Ectodermal cell (in vitro differentiated cells): Measurements from ENCODE around the gene SEMA3F.

Experiments
- H3K27ac ChIP-seq: 2 replicates; pipeline ENCODE4 v1.7.0; 2013; ENCODE audit warnings: mild to moderate bottlenecking, low read depth, low read length; ENCODE audit not compliant: insufficient read depth, poor library complexity, severe bottlenecking
- H3K27me3 ChIP-seq: 2 replicates; pipeline ENCODE4 v1.7.0; 2013; ENCODE audit warnings: mild to moderate bottlenecking, low read length; ENCODE audit not compliant: insufficient read depth, control insufficient read depth, poor library complexity, severe bottlenecking
- H3K36me3 ChIP-seq: one replicate; pipeline ENCODE4 v1.7.0; 2013; ENCODE audit warnings: low read length; ENCODE audit not compliant: control insufficient read depth, insufficient read depth
- H3K4me1 ChIP-seq: one replicate; pipeline ENCODE4 v1.7.0; 2013; ENCODE audit warnings: low read length; ENCODE audit not compliant: control insufficient read depth, insufficient read depth
- H3K4me3 ChIP-seq: 2 replicates; pipeline ENCODE4 v1.7.0; 2013; ENCODE audit warnings: low read depth, low read length, control low read depth; ENCODE audit not compliant: insufficient read depth
- H3K9me3 ChIP-seq: 2 replicates; pipeline ENCODE4 v1.7.0; 2013; ENCODE audit warnings: mild to moderate bottlenecking, low read length, moderate library complexity; ENCODE audit not compliant: control insufficient read depth
- WGBS, 2 experiments: methylation state at CpG; one replicate each; pipeline ENCODE4 v1.1.7; 2013; ENCODE audit warnings: missing lambda C conversion rate in 2 of 2; 5-methylcytosine and 5-hydroxymethylcytosine counted together

SEMA3F gene

DNA sequence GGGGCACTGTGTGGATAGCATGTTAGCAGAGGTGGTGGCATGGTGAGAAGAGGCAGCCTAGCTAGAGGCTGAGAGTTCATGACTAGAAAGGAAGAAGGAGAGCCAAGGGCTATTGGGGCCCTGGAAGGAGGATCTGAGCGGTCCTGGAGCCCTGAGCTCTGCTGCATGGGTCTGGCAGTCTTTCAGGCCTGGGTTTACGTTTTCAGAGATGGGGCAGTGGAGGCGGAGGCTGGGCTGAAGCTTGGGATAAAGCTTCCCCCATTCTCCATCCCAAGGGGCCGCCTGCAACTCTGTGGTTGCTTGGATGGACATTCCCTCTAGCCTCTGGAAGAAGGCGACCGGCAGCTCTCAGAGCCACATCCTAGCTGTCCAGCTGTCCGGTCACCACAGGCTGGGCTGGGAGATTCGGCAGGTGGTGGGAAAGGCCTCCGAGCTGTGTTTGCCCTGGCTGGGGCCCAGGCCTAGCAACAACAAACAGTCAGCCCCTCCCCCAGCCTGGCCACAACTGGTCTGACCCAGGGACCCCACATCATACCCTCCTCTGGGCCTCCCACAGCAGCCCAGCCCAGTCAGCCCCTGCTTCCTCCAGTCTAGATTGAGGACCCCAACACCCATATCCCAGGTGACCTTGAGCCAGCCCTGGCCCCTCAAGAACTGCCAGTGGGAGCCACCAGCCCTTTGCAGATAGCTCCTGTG, 48.1 kb downstream of the SEMA3F start:
- H3K36me3 ChIP-seq = no peaks in the 10 kb centered on the region
- WGBS, 2 experiments = 88 to 91% methylated on average over 9 of the region's 9 CpGs
- no peaks in the 10 kb centered on the region for H3K9me3 ChIP-seq
- no peak overlapping the region for H3K27ac ChIP-seq
- H3K4me1 ChIP-seq = peaks cover 31% of the 10 kb centered on the region
- no peak overlapping the region for H3K4me3 ChIP-seq
- peaks cover 31% of the 10 kb centered on the region for H3K27me3 ChIP-seq

DNA sequence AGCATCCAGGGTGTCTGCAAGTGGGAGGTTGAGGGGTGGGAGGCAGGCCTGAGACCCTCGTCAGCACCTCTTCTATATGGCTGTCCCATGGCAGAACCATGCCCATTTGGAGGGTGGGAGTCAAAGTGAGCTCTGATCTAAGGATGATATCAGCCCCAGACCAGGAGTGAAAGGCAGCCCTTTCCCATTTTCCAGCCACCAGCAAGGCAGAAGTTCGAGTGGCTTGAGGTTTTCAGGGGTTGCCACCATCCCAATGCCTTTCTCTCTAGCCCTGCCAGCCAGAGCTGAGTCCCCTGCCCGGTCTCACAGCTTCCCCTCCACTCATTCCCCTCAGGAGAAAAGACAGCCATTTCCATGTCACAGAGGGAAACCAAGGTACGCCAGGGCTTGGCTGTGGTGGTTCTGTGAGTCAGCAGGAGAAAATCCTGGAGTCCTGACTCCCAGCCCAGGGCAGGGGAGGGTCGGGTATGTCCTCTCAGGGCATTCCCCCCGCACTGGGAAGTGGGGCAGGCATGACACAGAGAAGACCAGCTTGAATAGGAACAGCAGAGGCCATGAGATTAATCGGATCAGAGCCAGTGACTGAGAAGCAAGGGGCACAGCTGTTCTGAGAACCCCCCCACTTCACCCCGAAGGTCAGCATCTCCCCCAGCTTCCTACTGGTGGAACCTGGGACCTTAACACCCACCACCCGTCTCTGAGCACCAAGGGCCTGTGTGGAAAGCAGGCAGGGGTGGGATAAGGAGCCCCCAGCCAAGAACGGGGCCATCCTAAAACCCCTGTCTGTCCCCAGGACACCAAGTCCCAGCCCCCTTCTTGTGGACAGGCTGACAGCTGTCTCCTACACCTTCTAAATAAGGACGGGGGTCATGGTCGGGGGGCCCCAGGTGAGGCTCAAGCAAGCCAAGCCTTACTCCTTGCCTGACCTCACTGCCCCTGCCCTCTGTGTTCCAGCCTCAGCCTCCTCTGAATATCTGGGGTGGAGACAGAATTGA, 49.0 kb downstream of the SEMA3F start:
- H3K36me3 ChIP-seq = no peaks in the 10 kb centered on the region
- WGBS, 2 experiments = 81 to 83% methylated on average over 12 of the region's 12 CpGs
- H3K27ac ChIP-seq = no peak overlapping the region
- H3K27me3 ChIP-seq = peaks cover 31% of the 10 kb centered on the region
- H3K4me3 ChIP-seq = no peak overlapping the region
- H3K9me3 ChIP-seq = no peaks in the 10 kb centered on the region
- H3K4me1 ChIP-seq = peaks cover 31% of the 10 kb centered on the region

DNA sequence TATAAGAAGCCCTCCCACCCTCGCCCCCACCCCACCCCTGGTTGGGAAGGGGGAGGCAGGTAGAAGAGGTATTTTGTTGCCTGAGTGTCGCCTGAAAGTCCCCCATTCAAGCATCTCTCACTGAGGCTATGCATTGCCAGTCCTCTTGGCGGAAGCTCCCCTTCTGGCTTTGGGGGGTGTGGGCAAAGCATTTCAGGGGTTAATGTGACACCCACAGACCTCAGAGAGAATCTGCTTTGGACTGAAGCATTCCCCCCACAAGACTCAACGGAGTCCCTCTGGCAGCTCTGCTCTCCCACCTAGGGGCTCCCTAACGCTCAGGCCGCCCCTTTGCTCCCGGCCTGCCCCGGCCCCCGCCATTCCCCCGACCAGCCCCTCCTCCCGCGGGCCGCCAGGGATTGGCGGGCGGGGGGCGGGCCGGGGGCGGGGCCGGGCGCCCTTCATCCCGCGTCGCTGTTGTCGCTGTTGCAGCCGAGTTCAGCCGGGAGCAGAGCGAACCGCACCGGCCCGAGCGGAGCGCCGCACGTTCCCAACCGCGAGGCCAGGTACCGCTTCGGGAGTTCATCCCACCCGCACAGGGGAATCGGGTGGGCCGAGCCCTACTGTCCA, 49.8 kb downstream of the SEMA3F start, which contains the start of gene SLC38A3:
Gene SLC38A3 (plus strand): TSS at position 468 of the 609 bp plus-strand sequence. CDS start 8,929 bp downstream, outside the sequence.
- peaks cover 31% of the 10 kb centered on the region for H3K4me1 ChIP-seq
- no peaks in the 10 kb centered on the region for H3K36me3 ChIP-seq
- no peaks in the 10 kb centered on the region for H3K9me3 ChIP-seq
- WGBS, 2 experiments = 1 to 4% methylated on average over 40 to 41 of the region's 41 CpGs
- H3K27me3 ChIP-seq = peaks cover 31% of the 10 kb centered on the region
- H3K4me3 ChIP-seq = peak within 1 kb of the TSS; percentile 51
- no peak within 1 kb of the TSS for H3K27ac ChIP-seq

DNA sequence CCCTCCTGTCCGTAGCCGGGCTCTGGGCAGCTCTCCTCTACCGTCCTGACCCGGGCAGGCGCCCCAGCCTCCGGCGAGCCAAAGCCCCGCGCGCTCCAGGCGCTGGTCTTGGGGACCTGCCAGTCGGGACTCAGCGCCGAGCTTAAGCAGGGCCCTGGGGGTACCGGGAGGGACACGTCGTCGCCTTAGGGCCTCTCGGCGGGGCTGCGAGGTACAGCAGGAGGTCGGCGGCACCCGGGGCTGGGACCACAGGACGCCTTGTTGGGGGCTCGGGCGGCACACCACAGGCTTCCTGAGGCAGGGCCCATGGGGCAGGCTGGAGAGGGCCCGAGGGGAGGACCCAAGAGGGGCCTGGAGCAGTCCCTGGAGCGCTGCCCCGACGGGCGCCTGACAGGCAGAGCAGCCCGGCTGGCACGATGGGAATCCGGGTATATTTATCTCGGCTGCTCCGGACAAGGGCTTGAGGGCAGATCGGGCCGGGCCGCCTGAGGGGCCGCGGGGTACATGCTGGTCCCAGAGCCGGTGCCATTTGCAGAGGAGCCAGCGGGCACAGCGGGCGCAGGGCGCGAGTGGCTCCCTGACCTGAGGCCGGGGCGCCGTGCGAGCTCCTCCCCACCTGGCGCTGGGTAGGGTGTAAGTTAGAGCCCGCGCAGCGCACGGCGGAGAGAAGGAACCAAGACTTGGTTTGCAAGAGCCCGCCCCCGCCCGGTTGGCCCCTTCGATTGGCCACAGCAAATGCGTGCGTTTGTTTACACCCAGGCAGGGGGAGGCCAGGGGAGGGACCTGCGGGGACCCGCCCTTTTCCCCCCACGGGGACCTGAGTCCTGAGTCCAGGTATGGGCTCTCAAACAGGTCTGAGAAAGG, 50.5 kb downstream of the SEMA3F start:
- Histone ChIP-seq H3K4me3 (peak overlapping the region; percentile 51), H3K9me3 (no peaks in the 10 kb centered on the region), H3K4me1 (peaks cover 31% of the 10 kb centered on the region), H3K36me3 (no peaks in the 10 kb centered on the region), H3K27me3 (peaks cover 31% of the 10 kb centered on the region), H3K27ac (no peak overlapping the region)
- WGBS, 2 experiments = 2% methylated on average over 67 of the region's 67 CpGs

DNA sequence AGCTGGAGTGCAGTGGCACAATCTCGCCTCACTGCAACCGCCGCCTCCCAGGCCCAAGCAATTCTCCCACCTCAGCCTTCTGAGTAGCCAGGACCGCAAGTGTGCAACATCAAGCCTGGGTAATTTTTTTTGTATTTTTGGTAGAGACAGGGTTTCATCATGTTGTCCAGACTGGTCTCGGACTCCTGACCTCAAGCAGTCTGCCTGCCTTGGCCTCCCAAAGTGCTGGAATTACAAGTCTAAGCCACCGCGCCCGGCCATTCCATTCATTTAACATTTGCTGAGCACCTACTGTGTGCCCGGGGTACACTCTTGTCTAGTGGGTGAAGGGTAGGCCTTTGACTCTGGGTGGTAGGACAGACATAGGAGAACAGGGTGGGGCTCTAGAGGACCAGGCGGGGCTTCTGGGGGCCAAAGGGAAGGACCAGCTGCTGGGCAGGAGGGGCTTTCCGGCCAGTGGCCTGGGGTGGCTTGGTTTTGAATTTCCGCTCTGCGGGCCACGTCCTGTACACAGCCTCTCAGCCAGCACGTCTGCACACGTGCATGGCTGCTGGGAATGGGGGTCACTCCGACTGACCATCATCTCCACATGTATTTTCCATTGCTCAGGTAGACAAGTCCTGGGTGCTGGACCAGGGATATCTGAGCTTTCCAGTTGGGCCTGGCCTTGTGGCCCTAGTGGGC, 52.4 kb downstream of the SEMA3F start:
- Histone ChIP-seq H3K4me1 (peaks cover 33% of the 10 kb centered on the region), H3K27me3 (peaks cover 31% of the 10 kb centered on the region), H3K27ac (no peak overlapping the region), H3K36me3 (no peaks in the 10 kb centered on the region), H3K4me3 (no peak overlapping the region), H3K9me3 (no peaks in the 10 kb centered on the region)
- 93 to 95% methylated on average over 17 of the region's 17 CpGs for WGBS, 2 experiments

DNA sequence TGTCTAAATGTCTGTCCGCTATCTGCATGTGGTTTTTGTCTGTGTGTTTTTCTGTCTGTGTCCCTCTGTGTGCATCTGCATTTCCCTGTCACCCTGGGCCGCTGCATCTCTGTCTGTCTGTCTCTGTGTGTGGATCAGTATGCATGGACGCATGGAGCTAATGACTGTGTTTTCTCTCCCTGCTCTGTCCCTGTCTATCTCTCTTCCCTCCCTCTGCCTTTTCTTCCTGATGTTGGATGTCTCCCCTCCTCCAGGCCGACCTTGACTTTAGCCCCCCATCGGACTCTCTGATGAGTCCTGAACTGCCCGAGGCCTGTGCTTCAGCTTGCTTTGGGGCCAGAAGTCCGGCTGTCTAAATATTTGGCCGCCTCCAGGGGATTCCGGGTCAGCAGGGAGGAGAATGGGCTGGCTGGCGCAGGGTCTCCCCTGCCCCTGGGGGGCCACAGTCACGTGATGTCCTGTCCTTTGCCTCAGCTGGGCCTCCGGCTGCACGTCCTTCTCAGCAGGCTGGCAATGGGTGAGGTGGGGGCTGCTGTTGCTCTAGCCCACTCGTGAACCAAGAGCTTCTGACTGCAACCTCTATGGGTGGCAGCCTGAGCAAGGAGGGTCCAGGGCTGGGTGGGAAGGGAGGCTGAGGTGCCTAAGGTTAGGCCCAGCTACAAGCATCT, 53.7 kb downstream of the SEMA3F start:
- WGBS, 2 experiments = 83 to 87% methylated on average over 14 of the region's 14 CpGs
- Histone ChIP-seq H3K27me3 (peaks cover 31% of the 10 kb centered on the region), H3K4me1 (peaks cover 20% of the 10 kb centered on the region), H3K36me3 (no peaks in the 10 kb centered on the region), H3K4me3 (no peak overlapping the region), H3K27ac (no peak overlapping the region), H3K9me3 (no peaks in the 10 kb centered on the region)

DNA sequence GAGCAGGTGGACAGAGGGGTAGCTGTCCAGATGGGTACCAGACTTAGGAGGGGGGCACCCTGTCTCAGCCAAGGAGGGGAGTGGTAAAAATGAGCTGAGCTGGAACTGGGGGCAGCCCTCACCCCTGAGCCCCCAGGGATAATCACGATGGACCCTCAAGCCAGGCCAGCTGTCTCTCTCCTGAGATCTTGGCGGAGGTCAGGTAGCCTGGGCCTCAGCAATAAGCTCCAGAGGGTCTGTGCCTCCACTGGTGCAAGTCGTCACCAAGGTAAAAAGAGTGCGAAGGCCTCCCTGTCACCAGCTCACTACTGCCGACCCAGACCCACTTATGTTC, 55.0 kb downstream of the SEMA3F start:
- Histone ChIP-seq H3K36me3 (no peaks in the 10 kb centered on the region), H3K27me3 (peaks cover 24% of the 10 kb centered on the region), H3K27ac (no peak overlapping the region), H3K4me3 (no peak overlapping the region), H3K9me3 (no peaks in the 10 kb centered on the region), H3K4me1 (peaks cover 9% of the 10 kb centered on the region)
- WGBS, 2 experiments = 91 to 94% methylated on average over 5 of the region's 5 CpGs

DNA sequence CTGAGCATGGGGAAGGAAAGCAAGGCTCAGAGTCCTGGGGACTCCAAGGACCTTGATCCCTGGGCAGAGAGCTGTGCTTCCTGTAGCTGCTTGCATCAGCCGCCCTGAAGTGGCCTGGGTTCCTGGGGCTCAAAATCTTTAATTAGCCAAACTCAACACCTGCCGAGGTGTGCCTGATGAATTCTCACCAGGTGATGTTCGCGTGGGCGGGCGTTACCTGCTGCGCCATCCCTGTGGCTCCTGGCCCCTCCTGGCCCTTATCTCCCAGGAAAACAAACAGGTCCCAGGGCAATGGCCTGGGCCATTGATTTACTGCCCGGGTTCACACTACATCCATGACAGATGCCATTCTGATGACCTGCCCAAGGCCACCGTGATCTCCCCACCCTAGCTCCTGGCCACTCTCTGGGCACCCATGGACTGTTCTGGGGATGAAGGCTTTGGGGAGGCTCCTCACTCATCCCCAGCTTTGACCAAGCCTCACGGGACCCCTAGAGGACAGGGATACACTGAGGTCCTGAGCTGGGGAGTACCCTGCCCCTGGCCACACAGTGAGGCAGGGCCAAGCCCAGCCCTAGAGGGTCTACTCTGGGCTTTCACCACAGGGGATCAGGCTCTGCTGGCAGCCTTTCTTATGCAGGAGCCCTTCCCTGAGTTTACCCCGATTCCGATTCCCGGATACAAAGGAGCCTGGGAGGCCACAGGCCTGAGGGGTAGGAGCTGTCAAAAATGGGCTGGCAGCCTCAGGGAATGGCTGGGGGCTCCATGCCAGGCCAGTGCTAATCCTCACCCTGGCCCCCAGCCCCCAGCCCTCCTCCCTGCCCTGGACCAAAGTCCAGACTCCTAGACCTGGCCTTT, 55.6 kb downstream of the SEMA3F start:
- Histone ChIP-seq H3K27me3 (peaks cover 18% of the 10 kb centered on the region), H3K4me3 (no peak overlapping the region), H3K36me3 (no peaks in the 10 kb centered on the region), H3K4me1 (peaks cover 9% of the 10 kb centered on the region), H3K9me3 (no peaks in the 10 kb centered on the region), H3K27ac (no peak overlapping the region)
- WGBS, 2 experiments = 72 to 73% methylated on average over 13 of the region's 13 CpGs
